Frontal cortex (tissue), 4 donors: Measurements from ENCODE around the gene TAL1. TPM values are rescaled to one million over a fixed set of nuclear protein-coding genes. Genes with fewer than 3 reads are reported as not detected.
"Not testable (repeated sequence)": the region's sequence is repeated elsewhere in the genome, so short reads cannot be mapped to it uniquely, and the experiment has no call there.

Experiments
- DNase-seq, 2 donors: peaks; one replicate each; pipeline ENCODE4 v3.0.0; 2012; ENCODE audit warnings: low spot score in 2 of 2
- FAIRE-seq: peaks from 2 replicates; lab custom pipeline; 2012; peaks lifted over from hg19 to GRCh38; lab: Jason Lieb, UNC
- total RNA-seq: library from RNA; depleted of rRNA; stranded (reverse); fragments of >200 nt; gene quantifications from one replicate; pipeline ENCODE4 v1.2.3, GENCODE V29; 2014
- donor health status: control.
- donor health status: control.
- donor health status: control.

The TAL1 gene
- 1.2 TPM for total RNA-seq

DNA sequence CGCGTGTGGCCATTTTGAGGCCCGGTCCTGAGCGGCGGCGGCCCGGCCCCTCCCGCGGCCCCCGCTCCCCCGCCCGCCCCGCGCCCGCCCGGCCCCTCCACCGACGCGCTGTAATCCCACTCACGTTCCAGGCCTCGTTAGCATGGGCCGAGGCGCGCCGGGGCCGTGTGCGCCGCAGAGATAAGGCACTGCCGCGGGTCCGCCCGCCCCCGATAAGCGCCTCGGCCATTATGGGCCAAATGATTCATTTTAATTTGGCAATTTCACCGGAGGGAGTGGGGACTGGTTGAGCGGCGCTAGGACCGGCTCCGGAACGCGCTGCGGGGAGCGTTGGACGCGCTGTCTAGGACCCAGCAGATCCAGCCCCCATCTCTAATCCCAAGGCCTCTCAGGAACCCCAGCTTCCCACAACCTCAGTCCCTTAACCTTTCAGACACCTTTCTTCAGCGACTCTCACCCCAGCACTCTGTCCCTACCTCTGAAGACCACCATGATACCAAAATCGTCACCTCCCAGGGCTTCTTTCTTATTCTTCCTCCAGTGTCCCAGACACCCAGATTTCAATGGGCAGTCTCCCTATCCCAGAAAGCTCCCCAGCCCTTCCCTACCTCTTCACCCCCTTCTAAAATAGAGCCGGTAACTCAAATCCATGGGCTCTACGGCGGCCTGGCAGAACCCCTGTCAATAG is at the start of gene TAL1:
Gene TAL1, minus strand, starts transcription at position 39 of the 688 bp plus-strand sequence. CDS start 6,337 bp downstream, outside the sequence.
- DNase-seq (no peak), FAIRE-seq (no peak)

DNA sequence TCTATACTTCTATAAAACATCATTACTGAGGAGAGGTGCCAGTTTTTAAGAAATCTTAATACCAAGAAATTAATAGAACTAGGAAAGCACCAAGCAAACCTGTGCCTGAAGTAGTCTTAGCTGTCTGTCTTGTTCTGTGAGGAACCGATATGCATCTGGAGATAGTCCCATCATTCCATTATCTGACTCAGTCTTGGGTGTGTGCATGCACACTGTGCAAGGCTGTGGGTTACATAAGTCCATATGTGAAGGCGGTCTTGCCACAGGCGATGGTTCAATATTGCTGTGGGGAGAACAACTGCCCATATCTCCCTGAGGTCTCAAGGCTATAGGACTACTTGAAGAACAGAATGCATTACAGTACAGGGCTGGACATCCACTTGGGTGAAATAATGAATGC is 48.1 kb upstream of the TAL1 start:
- no peak for DNase-seq
- FAIRE-seq, result no peak

DNA sequence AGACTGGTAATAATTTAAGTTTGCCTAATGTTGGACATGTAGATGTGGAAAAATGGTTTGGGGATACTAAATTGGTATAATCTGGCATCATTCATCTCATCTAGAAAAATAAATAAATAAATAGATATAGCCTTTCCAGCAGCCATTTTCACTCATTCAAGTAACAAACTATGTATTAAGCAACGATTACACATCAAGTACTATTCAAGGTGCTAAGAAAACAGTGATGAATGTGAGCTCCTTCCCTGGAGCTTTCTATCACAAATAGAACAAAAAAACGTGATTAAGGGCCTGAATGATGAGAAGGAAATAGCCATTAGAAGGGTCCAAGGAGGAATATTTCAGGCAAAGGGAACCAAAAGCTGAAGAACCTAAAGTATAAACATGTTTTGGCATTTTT is 44.8 kb upstream of the TAL1 start:
- DNase-seq, result no peak
- no peak for FAIRE-seq

DNA sequence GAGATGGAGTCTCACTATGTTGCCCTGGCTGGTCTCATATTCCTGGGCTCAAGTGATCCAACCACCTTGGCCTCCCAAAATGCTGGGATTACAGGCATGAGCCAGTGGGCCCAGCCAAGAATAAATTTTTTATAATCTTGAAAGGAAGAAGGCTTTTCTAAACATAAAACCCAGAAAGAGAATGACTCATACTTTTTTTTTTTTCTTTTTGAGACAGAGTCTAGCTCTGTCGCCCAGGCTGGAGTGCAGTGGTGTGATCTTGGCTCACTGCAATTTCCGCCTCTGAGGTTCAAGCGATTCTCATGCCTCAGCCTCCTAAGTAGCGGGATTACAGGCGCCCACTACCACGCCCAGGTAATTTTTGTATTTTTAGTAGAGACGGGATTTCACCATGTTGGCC is 43.8 kb upstream of the TAL1 start:
- not testable (repeated sequence) for DNase-seq, FAIRE-seq

DNA sequence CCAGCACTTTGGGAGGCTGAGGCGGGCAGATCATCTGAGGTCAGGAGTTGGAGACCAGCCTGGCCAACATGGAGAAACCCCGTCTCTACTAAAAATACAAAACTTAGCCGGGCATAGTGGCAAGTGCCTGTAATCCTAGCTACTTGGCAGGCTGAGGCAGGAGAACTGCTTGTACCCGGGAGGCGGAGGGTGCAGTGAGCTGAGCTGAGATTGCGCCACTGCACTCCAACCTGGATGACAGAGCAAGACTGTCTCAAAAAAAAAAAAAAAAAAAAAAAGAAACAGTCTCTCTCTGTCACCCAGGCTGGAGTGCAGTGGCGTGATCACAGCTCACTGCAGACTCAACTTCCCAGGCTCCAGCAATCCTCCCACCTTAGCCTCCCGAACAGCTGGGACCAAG is 33.5 kb upstream of the TAL1 start:
- DNase-seq, FAIRE-seq: not testable (repeated sequence)

DNA sequence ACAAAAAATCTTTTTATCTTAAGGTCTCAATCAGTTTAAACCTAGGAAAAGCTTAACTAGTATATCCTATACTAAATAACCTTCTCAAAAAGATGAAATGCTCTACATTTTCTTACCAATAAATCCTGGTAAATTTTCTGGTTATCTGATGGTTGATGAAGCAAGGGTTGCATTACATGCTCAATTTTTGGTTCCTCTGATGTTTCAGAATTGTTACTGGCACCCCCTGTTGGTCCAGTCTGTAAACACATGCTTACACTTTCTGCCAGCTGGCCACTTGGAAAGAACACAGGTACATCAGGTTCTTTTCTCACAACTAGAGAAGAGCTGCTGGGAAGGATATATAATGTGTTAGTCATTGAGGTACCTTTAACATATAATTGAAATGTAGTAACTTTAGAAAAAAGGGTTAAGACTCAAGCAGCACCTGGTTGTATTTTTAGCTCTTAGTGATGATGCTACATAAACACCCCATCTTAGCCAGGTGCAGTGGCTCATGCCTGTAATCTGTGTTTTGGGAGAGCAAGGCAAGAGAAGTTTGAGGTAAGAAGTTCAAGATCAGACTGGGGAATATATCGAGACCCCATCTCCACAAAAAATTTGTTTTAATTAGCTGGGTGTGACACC is 30.9 kb upstream of the TAL1 start:
- no peak for FAIRE-seq
- peak in 1 of 2 donors; percentile 30 for DNase-seq

DNA sequence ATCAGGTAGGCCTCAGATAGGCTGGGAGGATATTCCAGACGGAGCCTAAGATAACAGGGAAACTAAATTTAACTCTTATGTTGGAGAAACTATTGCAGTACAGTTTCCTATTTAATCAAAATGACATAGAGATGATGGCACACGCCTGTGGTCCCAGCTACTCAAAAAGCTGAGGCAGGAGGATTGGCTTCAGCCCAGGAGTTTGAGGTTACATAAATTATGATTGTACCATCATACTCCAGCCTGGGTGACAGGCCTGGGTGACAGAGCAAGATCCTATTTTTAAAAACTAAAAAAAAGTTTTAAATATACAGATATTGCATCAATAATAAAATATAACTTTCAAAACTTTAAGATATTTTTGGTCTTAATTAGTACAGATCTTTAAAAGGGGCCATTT is 25.2 kb upstream of the TAL1 start:
- FAIRE-seq, result no peak

DNA sequence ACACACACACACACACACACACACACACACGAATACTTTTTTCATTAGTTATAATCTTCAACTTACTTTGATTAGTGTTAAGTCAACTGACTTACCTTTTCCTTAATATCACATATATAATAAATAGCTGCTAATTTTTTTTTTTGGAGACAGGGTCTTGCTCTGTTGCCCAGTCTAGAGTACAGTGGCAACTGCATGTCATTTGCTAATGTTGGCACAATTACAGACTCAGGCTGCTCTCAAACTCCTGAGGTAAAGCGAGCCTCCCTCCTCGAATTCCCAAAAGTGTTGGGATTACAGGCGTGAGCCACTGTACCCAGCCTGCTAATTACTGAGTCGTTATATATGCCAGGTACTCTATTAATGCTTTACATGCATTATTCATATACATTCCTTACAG is 20.8 kb upstream of the TAL1 start:
- FAIRE-seq, result no peak
- no peak for DNase-seq

More for the DNA sequence above, 25.2 kb upstream of the TAL1 start:
- no peak for DNase-seq

DNA sequence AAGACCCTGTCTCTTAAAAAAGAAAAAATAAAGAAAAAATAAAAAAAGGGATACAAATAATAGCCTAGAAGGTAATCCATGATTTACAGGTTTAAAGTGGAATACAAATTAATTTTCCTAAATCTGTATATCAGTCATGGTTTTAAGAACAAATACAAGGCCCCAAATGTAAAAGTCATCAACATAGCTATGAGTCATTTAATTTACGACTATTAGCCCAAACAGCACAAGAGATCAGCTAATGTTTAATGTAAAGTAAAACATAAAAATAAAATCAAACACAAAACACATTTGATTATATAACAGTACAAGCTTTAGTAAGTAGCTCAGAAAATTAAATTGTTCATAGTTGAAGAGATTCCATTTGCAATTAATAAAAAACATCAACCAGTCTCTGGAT is 20.3 kb upstream of the TAL1 start:
- DNase-seq (no peak), FAIRE-seq (no peak)

DNA sequence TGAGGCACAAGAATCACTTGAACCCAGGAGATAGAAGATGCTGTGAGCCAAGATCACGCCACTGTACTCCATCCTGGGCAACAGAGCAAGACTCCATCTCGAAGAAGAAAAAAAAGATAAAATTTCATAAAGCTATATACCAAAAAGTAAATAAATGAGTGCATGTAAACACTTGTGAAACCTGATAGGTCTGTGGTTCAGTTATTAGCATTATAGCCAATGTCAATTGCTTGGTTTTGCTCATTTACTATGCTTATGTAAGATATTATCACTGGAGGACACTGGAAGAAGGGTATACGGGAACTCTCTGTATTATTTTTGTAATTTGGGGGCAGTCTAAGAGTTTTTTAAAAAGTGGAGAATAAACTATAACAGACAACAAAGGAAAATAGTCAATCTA is 17.7 kb upstream of the TAL1 start:
- DNase-seq, result no peak
- FAIRE-seq, result no peak

DNA sequence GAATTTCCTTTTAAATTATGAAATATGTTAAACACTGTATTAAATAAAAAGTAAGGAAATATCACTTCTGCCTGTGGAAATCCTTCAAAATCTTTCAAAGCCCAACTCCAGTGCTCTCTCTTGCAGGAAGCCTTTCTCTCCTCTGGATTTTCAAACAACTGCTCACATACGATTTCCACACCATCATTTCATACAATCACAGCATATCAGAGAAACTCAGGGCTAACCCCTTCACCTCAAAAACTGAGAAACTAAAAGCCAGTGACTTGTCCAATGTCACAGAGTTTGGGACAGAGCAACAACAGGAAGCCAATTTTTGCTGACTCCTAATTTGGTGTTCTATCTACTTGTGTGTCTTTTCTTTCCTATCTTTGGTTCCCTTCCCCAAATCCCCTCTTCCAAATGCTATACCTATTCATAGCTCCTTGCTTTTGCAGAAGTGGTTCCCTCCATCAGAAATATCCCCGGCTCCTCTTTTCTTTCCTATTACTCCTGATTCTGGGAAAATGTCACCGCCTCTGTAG is 12.4 kb upstream of the TAL1 start:
- FAIRE-seq (no peak), DNase-seq (no peak)

DNA sequence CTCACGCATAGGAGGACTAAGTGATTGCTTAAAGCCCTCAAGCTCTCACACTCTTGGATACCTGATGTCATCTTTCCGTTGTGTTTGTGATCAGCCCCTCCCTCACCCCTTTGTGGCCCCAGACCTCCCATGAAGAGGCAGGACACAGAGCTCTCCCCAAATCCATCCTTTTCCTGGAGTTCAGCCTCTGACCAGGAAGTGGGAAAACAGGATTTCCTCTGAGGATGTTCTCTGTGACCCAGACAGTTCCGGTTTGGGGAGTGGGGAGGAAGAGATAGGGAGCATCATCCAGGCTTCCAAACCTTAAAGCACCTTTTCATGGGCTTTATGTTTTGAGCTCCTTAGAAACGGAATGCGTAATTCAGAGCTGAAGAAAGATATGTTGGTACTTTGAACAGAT is 11.9 kb upstream of the TAL1 start:
- no peak for FAIRE-seq

DNA sequence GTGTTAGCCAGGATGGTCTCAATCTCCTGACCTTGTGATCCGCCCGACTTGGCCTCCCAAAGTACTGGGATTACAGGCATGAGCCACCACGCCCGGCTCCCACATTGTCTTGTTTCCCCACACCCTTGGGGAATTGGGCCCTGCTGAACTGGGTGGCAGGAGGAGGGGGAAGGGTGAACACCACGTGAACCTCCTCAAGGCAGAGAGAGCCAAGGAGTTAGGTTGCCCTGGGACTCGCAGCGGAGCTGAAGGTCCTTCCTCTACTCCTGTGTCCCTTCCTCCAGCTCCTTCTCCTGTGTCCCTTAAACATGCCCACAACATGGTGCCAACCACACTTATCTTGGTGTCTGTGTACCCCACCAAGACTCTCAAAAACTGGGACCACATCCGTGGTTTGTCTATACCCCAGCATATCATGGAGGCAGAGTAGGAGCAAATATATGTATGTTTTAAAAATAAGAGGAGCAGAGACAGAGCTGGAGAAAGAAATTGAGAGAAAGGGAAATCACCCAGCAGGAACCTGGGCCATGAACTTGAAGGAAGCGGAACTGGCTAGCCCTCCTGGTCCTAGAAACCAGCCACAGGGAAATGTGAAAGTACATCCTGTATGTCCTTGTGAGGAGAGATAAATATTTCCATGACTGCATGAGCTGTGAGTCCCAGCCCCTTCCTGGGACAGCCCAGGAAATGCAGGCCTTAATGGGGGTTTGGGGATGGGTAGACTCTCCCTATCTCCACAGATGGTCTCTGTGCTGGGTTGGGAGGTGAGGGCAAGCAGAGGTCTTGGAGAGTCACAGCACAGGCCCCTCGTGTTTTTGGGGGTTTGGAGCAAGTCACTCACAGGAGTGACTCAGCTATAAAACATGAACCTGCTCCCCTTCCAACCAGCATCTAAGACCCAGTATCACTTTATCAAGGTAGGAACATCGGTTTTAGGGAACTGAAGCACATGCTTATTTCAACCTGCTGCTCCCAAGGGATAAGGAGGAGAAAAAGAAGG is 9.4 kb upstream of the TAL1 start:
- DNase-seq, result no peak
- FAIRE-seq, result no peak

More for the DNA sequence above, 11.9 kb upstream of the TAL1 start:
- DNase-seq, result no peak

DNA sequence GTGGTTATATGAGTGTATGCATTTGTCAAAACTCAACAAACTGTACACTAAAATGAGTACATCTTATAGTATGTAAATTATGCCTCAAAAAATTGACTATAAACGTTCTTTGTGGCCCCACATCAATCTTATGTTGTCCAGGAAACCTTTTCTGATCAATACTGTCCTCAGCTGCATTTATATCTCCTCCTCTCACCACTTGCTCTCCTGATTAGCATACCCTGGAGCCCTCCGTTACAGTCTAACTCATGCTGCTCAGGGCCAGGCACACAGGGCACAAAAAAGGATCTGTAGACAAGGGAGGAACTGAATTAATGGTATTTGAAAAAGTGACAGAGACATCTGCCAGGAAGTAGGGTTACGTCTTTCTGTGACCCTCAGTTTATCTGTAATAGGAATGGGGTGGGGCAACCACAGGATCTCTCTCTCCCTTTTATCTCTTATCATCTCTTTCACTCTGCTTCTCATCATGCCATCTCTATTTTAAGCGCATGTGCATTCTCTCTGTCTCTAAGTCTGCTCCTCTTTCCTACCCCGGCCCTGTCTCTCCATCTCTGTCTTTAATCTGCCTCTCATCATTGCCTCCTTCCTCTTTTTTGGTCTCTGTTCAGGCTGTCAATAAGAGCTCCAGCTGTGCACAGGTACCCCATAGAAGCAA is 7.0 kb upstream of the TAL1 start:
- no peak for FAIRE-seq
- DNase-seq, result no peak

DNA sequence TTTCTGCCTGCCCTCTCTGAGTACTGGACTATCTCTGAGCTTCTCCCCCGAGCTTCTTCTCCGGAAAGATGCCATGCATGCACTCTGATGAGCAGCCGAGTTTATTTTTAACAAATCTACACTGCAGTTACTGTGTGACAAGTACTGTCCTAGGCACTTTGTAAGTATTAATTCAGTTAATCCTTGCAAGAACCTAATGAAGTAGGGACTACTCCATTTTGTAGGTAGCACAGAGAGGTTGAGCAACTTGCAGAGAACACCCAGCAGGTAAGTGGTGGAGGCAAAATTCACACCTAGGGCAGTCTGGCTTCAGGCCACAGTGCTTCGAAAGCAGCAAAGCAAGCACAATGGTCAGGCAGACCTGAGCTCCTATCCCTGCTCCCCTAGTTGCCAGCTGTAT is 3.8 kb upstream of the TAL1 start:
- DNase-seq (no peak), FAIRE-seq (no peak)

DNA sequence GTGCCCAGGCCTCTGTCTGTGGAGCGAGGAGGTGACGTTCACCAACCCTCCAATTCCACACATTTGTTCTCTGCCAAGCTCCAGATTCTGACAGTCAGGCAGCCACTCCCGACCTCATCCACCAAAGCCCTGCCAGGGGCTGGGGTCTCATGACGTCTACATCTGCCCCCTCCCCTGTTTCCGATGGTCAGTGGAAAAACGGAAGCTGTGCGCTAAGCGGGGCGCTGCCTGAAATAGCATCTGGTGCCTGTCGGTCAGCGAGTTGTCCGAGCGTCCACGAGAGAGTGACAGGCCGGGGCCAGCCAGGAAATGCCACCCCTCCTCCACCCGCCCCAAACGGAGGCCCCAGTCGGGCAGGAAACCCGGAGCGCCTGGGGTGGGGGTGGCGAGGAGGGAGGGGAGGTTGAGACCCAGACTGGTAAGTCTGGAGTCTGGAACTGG is 3.2 kb upstream of the TAL1 start:
- no peak for FAIRE-seq
- DNase-seq, result no peak

DNA sequence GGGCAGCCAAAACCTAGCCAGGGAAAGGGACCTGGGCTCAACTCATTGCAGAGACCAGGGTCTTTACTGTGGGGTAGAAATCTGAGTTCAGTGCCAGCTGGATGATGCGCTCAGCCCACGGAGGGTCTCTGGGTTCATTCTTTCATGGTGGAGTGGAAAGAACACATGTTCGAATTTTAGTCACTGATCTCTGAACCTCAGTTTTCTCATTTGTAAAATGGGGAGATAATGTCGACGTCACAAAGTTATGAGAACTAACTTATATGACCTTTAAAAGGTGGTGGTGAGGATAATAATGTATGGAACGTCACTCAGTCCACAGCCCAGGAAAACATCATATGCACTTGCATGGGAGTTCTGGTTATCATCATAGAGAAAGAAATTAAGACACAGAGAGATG is 1.2 kb upstream of the TAL1 start:
- FAIRE-seq (no peak), DNase-seq (no peak)

DNA sequence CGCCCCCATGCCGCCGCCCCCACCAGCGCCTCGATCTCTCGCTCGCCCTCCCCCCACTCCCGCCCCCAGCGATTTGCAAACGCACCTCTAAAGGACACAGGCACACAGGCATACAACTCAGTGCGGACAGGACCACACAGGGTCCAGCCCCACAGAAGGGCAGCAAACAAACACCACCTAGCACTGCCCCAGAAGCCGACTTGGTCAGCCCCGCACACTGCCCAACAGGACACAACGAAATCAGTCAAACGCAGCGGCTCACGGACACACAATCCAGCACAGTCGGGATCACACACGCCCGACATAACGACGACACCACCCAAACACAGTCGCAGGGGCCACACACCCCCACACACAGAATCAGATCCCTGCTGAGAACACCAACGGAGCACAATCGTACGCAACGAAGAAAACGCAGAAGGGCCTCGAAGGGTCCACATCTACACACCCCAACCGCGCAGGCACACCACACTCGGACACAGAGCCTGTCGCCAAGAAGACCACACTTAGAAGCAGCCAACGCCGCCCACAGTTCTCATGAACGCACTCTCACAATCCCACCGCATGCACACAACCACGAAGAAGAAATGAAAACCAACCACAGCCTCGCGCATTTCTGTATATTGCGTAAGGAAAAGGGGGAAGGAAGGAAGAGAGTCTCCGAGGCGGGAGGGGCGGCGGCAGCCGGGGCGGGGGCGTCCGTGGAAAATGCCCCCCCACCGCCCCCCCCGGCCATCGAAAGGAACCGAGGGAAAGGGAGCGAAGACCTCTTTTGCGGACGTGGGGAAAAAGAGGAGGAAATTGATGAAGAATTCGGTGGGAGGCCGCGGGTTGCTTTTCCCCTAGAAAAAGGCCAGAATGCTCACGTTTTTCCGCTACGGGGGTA is 481 bp downstream of the TAL1 start:
- DNase-seq, result no peak
- FAIRE-seq, result no peak
